Stimulated activated CD4-positive, alpha-beta T cell treated with anti-CD3 and anti-CD28 coated beads, TNF-alpha, amount 100 ng/mL, for 48 hours (primary cell): ENCODE results near the gene ETS1.

Experiments
- DNase-seq, 3 donors: peaks; one replicate each; pipeline ENCODE4 v3.0.0-alpha.2; 2020; ENCODE audit warnings: low read depth in 3 of 3

ETS1 gene

DNA sequence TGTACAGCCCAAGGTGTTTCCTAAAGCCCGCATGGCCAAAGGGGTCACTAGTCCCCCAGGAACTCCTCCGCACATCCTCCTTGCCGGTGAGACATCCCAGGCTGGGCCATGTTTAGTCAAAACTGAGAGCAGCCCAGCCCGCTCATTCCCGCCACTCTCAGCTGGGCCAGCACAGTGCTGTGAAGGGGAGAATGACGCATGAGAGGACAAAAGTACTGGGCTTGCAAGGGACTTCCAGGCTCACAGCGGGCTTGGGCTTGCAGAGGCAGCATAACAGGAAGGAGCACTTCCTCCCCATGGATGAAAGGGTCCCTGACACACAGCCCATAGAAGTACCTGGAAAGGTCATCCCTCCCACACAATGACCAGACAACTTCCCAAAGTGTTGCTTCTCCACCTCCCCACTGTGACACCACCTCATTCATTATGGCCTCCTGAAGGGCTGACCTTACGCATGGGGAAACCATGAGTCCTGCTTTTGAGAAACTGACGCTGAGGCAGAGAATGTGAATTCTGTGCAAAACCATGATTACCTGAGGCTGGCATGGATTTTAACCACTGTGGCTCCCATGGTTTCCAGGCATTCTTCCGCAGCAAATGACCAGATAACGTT, 19.1 kb downstream of the ETS1 start:
- DNase-seq = no peak

DNA sequence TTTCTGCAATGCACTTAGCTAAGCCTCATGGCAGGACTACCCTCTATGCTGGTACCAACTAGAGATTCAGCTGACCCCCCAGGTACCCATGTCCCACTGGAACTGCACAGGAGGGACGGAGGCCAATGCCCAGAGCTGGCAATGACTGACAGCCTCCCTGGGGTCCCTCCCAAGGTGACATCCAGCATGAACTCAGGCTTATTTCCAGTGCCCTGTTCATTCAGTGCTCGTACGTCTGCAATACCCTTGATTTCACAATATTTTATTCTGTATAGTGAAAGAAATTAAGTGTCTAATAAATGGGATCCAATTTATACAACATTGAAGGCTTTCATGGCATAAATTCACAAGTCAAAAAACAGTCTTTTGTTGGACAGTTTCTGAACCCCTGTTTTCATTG, 20.2 kb downstream of the ETS1 start:
- DNase-seq = no peak

GRCh38 chr11:128565881-128566280, 21.5 kb downstream of the ETS1 start:
- DNase-seq = no peak

DNA sequence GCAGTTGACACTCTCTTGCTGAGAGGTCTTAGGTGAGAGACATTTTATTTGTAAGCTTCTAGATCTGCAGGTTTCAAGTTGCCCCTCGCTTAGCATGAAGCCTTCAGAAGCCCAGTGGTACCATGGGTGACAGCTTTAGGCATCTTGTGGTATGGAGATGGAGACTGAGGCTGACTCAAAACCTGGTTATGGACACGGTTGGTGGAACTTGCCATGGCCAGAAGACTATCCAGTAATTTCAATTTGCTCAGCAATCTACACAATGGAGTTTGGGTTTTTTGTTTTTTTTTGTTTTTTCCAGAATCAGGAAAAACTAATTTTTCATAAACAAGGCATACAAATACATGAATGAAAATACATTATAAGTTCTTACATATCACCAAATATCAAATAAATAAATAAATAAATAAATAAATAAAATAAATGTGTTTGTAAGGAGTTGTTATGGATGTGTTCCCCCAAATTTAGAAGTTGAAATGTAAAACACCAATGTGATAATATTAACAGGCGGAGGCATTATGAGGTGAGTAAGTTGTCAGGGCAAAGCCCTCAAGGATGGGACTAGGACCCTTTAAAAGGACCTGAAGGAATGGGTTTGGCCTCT, 22.6 kb downstream of the ETS1 start:
- DNase-seq = no peak

DNA sequence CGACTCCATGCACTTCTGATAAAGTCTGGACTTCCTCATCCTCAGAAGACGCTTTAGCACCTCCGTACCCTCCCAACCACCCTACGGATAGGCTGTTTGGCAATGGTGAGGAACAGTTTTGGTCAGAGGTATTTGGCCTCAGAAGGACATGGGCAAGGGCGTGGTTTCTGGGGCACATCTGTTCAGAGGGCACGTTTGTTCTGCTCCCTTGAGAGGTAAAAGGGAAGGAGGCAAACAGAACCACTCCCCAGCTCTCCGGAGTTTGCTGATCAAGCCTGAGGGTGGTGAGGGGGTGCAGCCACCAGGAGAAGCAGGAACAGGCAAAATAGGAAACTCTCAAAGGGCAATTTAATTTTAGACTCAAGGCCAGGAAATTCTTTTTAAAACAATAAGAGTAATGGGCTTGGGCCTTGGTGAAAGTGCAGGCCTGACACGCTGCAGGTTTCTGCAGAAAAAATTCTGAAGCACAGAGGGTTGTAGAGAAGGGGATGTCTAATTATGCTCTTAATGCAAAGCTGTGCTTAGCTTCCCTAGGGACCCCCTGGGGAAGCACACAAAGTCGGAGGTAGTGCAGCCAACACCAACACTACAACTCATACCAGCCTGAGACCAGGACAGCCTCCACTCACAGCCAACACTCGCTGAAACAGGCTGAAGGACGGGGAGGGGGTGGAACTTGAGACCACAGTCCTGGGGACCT, 23.3 kb downstream of the ETS1 start:
- no peak for DNase-seq

DNA sequence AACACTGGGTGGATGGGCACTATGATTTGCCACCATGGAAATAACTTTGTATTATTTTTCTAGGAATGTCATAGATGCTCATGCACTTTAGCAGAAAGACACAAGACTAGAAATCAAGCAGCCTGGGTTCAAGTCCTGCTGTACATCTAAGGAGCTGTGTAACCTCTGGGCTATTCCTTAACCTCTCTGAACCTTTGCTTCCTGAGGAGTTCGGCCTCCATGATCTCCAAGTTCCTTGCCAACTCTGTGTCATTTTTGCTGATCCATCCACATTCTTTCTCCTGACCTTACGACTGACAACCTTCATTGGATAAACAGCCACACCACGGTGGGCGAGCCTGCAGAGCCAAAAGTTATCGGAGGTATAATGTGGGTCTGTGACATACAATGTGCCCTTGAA, 24.1 kb downstream of the ETS1 start:
- DNase-seq = no peak

GRCh38 chr11:128559496-128560103, 27.8 kb downstream of the ETS1 start:
- no peak for DNase-seq

- DNase-seq = no peak
These were observed 31.8 kb downstream of the ETS1 start for GRCh38 chr11:128555606-128556005.

- no peak for DNase-seq
These were observed 33.5 kb downstream of the ETS1 start for GRCh38 chr11:128553662-128554362.

- DNase-seq = no peak
These were observed 34.3 kb downstream of the ETS1 start for GRCh38 chr11:128552783-128553661.

- DNase-seq = no peak
These were observed 35.6 kb downstream of the ETS1 start for GRCh38 chr11:128551611-128552335.

GRCh38 chr11:128551058-128551457, 36.3 kb downstream of the ETS1 start:
- DNase-seq = no peak

DNA sequence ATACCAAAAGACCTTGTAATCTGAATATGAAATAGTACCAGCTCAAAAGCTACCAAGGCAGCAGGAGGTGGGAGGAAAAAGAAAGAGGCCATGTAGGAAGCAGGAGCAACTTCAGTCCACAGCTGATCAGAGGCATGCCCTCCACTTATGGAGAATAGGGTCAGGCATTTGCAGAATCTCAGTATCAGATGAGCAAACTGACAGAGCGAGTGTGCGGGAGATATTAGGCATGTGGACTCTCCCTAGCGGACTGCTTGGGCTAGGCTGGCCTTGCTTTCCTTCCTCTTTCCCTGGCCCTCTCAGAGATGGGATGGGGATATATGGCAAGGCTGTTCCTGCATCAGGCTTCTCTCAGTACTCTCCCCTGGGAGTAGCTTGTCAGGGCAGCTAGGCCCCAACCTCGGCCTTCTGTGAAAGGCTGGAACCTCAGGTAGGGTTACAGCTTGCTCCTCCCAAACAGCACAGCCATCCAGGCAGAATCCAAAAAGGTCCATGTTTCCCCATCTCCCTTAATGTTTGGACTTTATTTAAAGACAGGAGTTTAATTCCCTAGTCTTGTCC, 37.0 kb downstream of the ETS1 start:
- DNase-seq = no peak

- DNase-seq = no peak
These were observed 38.0 kb downstream of the ETS1 start for GRCh38 chr11:128549256-128549944.

DNA sequence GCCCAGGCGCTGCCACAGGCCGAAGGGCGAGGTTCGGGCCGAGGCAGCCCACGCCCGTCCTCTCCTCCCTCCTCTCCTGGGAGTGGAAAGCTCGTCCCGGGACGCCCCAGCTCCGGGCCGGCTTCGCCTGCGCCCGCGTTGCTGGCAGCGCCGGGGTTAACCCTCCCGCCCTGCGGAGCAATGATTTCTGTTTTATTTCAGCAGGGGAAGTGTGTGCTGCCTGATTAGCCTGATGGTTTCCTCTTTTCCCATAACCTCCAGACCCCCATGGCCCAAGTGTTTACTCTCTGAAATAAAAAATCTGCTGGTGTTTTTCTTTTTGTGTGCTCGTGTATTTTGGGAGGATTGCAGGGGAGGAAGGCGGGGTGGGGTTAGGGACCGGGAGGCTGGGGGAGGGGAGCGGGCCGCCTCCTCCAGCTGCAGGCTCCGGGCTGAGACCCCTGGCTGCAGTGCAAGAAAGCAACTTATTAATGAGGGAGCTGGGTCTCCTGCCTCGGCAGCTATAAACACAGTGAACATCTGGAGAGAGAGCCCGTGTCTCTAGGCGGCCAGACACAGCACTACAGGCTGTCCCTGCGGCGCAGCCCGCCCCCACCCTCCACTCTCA, 38.6 kb downstream of the ETS1 start:
- no peak for DNase-seq

DNA sequence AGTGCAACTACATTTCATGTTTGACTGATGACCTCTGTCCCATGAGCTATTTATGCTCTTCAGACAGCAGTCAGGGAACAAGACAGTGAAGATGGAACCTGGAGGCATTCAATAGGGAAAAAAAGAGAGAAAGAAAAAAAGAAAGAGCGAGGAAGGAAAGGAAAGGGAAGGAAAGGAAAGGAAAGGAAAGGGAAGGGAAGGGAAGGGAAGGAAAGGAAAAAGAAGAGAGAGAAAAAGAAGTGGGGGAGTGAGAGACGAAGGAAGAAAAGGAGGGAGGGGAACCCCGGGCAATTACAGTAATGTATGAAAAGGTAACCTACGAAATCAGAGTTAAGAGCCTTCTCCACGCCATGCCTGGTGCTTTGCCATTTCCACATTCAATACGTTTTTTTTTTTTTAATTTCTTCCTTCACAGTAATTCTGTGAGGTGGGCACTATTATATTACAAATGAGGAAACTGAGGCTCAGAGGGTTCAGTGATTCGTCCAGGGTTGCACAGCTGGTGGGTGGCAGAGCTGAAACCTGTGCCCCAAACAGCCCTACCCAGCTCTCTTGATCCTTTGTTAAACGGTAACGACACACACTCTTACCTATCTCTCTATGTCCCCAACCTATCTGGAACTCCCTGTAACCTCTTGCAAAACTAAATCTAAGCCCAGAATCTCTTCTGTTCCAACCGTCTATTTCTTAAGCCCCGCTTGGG, 39.3 kb downstream of the ETS1 start:
- DNase-seq = no peak

DNA sequence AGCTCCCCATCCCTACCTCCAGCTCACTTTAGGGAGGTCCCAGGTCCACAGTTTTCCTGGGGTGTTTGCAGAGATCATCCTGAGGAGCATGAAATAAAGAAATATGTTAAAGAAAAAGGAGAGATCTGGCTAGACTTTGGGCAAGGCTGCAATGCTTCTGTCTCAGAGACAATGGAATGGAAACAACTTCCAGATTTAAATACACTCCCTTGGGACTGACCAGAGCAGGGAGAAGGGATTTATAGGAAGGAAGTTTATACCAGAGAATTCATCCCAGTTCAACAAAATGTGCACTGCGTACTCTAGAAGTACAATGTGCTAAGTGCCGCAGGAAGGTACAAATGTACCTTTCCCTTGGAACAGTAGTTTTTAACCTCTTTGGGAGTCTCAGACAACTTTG, 40.4 kb downstream of the ETS1 start:
- no peak for DNase-seq

DNA sequence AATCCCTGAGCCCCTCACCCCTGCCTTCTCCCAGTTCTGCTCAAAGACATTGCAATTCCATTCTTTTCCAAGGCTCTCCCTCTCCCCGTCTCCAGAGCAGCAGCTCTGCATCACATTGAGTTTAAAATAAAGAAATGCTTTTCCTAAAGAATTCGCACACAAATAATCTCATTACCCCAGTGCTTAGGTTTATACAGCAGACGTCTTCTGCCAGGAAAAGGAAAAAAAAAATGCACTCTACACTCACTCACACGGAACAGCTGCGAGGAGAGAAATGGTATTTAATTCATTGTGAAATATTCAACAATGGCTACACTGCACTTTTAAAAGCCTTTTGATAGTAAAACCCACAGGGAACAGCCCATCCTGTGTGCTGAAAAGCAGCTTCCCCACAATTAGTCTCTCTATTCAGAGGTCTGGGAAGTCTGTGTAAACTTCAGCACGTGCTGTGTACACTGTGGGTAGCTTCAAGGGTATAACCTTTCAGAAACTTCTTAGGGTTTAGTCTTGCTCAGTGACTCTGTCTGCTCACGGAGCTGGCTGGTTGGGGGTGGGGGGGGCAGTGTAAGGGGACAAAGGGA, 42.8 kb downstream of the ETS1 start:
- no peak for DNase-seq
